COLO668 (cell line): ENCODE results near the gene SLIT2.

Source experiments
- DNase-seq: peaks from one replicate; lab custom pipeline; 2025; ENCODE audit not compliant: unreplicated experiment; lab: John Stamatoyannopoulos, UW

SLIT2 gene

DNA sequence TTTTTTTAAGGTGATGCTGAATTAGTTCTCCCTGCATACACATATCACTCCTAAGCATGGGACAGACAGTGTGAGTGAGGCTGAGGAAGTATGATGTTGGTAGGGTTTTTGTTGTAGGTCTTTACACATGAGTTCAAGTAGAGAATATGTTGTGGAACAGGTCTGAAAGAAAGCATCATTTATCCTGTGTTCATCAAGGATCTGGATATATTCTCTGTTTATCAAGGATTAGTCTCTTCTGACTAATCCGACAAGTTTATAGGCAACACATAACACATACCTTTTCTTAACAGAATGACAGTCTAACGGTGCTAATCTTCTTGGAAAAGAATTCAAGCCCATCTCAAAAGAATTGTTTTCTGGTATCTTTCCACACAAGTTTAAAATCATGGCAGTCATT is 10.5 kb downstream of the SLIT2 start:
- no peak for DNase-seq

DNA sequence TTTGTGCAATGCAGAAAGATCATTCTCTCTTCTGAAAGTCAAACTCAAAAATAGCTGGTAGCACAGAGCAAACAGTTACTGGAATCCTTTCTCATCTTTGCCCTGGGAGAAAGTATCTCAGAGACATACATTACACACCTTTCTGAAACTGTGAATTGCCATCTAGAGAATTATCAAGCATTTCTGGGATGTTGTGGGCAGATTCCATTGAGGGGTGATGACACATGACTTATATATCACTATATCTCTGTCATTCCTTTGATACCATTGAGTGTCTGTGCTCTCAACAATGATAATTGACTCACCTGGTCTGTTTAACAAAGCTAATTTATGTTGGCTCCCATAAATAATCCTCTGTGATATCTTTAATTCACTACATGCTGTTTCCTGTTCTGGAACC is 13.0 kb downstream of the SLIT2 start:
- DNase-seq = no peak

DNA sequence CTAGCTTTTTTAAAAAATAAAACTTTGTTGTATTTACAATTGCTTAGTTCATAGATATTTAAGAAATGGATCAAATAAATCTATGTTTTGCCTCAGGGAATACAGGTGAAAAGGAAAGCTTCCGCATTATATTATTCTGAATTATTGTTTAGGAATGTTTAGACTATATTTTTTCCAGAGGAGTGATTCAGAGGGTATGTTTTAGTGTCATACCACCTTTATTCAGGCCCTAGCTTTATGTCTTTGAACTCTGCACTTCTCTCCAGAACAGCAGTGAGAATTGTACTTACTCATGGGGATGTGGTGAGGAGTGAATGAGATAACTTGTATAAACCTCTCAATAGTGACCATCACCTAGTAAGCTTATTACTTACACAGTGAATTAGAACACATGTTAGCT is 14.0 kb downstream of the SLIT2 start:
- DNase-seq = no peak

DNA sequence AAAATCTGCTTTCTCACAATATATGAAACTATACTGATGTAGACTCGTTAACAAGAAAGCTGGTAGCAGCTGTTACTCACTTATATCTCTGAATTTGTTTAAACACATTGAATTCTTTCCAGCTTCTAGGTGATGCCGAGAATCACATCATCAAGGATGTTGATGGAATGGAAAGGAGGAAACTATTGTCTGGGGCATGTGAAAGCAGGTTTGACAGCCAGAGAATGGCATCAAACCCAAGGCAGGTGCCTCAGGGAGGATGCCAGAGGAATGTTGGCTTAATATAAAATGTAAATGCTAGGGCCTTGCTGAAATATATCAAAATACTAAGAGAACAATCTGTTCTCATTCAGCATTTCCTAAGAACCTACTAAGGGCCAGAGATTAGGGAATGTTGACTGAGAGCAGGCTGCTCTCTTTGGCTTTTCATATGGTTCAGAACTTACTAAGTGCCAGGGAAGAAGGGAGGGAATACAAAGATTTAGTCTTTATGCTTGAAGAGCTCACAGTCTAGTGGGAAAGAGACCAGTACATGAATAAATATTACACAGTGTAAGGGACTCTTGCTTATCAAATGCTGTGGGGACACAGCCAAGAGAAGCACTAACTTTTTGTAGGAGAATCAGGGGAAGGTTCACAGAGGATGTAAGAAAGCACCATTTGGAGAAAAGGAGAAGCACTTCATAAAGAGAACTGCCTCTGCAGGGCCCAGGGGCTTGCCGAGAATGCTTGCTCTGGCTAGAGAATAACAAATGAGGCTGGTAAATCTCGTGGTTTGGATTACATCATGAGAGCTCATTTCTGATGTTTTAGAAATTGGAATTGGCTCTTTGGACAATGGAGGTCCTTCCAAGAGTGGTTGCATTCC is 14.7 kb downstream of the SLIT2 start:
- DNase-seq = no peak

DNA sequence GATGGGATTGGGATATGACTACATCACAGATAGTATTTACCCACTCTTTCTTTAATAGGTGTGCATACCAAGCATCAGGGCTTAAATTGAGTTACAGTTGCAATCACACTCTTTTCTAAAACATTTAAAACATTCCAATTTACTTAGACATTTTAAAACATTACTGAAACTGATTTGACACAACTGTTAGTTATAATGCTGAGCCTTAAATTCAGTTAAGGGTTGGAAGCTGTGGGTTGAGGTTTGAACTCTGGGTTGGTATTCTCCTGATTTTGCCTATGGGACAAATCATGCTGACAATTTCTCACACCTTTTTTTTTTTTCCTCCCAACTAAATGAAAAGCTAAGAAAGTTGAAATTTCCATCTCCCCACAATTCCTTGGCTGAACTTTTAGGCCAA is 16.3 kb downstream of the SLIT2 start:
- no peak for DNase-seq

DNA sequence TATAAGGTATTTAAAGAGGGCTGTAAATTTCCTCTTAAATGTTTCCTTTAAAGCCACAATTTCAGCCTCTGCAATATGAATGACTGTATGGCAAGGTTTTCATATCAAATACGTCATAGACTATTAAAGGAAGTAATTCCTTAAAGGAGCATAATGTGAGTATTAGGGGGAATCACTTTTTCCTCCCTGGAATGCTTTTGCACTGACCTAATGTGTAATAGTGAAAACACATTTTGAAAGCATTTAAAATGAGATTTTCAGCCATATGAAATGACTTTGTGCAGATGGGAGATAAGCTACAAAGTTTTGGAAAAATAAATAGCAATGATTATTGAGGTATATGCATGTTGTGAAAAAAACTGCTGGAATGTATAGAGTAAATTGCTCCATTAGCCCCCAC is 17.6 kb downstream of the SLIT2 start:
- DNase-seq = no peak

DNA sequence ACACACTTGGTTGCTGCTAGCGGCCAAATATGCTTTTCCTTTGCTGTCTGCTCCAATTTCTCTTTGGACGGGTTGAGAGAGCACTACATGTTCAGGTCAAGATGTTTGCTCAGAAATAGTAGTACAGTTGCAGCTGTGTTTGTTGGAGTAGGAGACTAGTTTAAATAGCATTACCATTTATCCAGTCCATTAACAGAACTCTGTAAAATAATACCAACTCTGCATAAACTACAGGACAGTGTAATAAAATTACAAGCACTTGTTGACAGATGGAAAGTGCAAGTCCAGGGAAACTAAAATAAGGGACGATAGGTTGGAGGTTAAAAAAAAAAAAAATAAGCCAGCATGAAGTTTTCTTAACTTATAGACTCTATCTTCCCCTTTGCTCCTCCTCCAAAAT is 20.2 kb downstream of the SLIT2 start:
- no peak for DNase-seq

DNA sequence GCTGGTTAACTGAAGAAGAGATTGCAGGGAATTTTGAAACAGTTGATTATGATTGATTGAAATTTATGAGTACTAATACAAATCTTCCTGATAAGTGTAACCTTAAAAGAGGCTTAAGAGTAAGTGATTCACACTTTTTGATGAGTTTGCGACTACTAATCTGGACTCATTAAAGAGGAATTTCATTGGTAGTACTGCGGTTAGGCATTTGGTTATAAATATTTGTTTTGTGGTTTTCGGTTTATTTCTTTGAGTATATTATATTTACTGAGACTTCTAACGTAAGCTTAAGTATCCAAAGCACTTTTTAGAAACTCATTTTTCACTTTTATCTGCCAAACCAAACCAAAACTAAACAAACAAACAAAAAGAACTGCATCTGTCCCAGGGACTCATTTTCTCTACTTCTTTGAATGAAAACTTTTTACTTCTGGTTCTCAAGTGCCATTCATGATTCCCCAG is 20.7 kb downstream of the SLIT2 start:
- DNase-seq = no peak

DNA sequence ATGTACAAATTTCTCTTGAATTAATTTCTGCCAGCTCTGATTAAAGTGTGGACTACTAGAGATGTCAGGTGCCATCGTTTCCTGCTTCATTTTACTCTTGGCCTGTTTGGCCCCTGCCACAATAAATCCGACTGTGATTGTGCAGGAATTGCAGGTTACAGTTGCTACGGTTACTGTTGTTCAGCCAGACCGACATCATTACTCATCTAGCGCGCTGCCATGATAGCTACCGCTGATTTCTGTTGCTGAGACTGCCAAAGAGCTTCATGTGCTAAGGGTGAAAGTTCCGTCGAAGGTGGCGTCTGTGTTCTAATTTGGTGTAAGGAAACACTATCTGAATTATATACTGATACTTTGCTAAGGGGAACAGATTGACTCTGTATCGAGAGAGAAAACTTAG is 22.1 kb downstream of the SLIT2 start:
- DNase-seq = no peak

DNA sequence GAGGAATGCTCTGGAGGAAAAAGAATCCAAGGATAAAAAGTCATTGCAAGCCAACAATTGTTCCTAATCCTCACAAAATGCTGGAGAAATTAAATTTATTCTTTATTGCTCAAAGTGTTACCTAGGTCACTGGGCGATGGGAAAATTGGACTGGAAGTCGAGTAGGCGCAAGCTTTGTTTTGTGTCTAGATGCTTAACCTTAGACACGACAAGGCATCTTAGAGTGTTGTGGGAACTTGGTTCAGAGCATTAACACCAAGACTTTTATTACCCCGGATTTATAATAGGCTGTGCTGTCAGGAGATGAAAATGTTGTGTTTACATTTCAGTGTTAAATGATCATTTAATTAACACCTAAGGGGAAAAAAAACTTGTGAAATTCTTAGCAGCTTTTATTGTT is 25.1 kb downstream of the SLIT2 start:
- no peak for DNase-seq

DNA sequence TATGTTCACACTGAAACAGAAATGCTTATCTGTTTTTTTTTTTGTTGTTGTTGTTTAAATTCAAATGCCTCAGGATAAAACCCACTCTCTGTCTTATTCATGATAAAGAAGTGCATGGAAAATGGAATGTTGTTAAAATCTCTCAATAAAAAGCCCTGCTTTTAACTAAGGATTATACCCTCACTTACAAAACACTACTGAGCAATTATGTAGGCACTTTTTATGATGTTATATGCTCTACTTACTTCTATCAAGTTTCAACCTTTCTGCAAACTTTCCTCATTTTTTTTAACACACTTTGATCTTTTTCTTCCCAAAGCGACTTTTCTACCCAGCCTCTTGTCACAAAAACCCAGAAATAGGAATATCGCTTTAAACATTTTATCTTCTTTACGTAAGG is 26.5 kb downstream of the SLIT2 start:
- DNase-seq = no peak

DNA sequence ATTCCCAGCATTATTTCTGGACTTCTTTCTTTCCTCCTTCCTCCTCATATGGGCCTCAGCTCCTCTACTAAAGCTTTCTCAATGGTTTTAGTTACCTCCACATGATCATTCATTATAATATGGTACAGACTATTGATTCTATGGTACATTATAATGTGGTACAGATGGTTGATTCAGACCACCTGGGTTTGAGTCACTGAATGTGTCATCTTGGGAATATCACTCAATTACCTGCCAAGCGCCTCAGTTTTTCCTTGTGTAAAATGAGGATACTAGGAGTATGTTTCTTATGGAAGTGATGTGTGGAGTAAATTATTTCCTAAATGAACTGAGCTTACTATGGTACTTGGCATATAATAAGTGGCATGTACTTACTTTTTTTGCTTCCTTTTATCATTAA is 27.7 kb downstream of the SLIT2 start:
- no peak for DNase-seq

DNA sequence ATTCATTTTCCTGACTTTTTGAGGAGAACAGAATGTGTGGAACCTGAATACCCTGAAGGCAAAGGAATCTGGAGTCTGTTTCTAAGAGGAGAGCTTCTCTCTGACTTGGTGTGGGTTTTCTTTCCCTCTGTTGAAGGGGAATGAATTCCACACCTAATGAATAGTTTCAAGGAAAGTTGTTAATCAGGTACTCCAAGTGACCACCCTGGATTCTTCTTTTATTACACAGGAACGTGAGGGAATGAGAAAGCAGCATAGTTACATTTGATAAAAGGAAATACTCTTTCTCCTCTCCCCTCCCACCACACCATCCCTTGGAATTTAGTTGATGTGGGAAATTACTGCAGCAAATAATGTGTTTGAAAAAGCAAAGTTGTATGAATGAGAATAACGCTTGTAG is 29.7 kb downstream of the SLIT2 start:
- DNase-seq = no peak

DNA sequence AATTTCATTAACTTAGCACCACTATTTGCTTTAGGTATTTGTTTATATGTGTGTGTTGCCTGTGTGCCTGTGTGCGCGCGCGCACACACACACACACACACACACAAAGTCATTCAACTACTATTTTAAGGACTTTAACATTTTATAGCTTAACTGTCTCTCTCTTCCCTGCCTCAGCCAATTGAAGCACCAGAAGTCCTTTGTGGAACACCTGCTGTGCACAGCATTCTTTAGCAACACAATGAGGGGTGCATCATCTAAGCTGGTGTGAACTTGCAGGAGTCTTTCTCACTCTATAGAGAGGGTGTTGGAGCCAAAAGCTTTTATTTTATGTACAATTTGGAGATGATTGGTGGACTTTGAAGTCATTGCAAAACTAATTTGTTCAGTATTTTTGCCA is 31.3 kb downstream of the SLIT2 start:
- no peak for DNase-seq

DNA sequence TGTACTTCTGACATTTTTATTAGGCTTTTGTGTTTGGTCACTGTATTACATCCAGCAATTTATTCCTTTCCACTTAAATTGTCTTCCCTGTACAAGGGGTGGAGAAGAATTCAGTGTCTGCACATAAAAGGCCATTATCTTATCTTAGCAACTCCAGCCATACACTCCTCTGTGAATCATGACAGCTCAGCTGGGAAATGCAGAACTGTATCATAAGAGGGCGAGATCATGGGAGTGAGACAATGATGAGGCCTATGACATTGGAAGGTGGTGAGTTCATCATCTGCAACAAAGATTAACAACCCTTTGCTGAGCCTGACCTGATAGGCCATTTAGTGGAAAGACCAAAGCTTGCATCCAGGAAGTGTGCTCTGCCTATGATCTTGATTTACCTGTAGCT is 33.3 kb downstream of the SLIT2 start:
- no peak for DNase-seq

DNA sequence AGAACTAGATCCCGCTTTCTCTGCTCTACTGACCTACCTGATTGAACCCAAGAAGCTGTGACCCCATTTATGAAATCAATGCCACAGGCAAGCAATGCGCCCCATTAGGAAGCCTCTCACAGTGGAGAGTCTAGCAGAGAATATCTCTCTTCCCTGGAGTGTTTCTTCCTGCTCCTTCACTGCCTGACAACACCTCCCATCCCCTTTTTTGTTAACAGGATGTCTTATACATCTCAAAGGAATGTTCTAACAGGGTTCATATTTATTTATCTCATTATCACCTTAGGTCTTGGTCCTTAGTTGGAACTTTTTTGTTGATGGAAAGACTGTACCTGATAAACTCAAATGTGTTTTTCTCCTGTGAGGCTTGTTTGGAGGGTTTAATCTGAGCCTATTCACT is 35.5 kb downstream of the SLIT2 start:
- DNase-seq = no peak

DNA sequence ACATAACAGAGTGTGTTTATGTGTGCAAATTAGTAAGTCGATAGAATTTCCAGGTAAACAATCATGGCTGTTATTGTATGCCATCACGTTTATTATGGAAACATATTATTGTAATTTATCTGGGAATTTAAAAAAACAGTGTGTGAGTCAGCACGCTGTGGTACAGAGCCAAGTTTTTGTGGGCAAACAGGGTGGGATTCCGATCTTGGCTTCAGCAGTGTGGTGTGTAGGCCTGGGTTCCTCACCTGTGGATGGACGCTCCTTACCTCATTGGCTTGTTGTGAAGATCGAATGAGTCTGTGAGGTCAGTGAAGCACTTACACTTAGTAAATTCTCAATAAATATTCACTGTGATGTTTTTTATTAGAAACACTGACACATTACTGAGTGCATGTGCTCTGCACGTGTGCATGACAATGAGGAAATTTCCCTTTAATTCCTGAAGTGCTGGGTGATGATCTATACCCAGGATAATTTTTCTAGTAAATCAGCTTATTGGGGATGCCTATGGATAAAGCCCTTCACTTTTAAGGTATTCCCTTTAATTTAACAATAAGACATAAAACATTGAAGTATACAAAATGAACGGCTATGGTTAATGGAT is 36.4 kb downstream of the SLIT2 start:
- DNase-seq = no peak

DNA sequence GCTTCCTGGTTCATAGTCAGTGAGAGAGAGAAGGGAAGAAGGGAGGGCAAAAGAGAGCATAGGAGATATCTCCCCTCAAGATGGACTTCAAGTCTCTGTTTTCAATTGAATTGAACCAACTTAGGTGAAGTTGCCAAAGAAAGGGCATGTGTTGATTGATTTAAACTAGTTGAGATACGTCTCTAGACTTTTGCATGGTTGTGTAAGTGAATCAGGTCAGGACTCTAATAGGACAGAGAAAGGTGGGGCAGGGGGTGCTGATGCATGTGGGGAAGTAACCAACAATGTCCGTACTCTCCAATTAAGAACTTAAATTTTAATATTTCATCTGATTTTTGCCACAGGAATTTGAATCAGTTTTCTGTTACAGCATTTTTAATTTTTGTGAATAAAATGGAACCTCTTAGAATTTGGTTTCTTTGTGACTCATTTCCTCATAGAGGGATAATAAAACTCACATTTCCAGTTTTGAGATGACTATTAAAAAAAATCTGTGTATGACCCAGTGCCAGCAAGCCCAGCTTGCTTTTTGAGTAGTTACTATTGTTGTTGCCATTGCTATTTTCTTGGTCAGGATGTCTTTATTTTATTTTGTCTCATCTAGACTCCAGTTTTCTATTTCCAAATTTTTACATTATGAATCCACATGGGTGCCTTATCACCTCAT is 37.3 kb downstream of the SLIT2 start:
- no peak for DNase-seq

DNA sequence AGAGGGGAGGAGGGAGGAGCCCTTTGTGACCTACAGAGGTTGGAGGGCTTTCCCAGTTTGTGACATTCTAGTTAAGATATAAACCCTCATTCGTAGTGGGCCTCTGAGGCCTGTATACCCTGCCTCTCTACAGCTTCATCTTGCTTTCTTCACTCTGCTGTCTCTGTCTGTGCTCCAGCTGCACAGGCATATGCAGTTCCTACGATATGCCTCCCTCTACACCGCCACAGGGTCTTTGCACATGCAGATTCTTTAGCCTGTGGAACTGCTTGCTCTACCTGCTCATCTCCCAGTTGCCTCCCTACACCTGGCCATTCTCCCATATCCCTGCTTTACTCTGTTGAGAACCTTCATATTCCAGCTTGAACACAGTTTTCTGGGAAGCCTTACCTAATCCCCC is 38.1 kb downstream of the SLIT2 start:
- no peak for DNase-seq

DNA sequence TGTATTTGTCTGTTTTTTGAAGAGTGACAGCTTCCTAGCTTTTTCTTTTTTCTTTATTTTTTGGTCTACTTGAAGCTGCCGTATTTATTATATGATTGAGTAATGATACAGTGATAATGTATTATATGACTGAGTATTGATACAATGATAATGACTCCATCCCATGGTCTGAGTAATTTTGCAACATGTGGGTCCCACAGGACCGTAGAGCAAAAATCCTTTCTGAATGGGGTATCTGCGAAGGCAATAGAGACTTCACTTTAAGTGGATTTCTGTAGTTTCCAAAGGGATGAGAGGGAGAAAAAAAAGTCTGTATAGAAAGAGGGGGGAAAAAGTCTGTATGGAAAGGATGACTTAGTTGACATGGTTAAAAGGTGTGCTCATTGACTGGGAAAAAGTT is 41.0 kb downstream of the SLIT2 start:
- no peak for DNase-seq

DNA sequence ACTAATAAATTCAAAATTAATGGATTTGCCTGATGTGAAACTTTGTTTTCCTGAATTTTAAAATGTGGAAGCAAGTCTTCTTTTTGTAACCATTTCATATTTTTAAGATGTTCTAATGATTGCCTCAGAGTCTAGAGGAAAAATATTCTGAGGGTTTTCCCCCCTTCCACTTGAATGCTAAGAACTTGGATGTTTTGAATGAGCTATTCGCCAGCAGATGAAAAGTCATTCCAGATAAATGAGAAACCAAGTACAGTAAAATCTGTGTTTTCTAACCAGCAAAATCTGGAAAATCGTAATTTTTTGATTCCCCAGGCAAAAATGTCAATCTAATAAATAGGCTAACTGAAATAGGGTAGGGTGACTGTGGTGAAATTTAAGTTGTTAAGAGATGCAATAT is 45.6 kb downstream of the SLIT2 start:
- DNase-seq = no peak

DNA sequence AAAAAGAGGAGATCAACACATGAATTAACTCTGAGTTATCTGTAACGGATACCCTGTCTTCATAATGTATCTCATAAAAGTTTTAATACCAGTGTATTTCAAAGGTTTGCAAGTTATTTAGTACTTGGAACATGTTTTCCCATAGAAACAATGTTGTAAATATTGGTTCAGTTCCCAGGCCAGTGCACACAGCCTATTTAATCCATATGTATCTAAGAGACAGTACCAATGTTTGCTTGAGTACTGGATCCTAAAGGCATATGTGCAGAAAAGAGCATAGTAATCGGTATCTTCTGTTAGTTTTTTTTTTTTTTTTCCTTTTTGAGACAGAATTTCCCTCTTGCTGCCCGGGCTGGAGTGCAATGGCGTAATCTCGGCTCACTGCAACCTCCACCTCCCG is 46.1 kb downstream of the SLIT2 start:
- DNase-seq = no peak
